ENCODE results near the gene RIMS4.

RIMS4 gene

GRCh38 chr20:44735816-44736169 lies 74.6 kb downstream of the RIMS4 start:
- CTCF ChIA-PET, result interaction anchor here (7.7 kb wide), 1 partner anchor 52 kb away, joined by 130 read pairs; no protein-coding TSS in a partner anchor
- DNase-seq, result no peak
- 100% methylated on average over 3 of the region's 4 CpGs for WGBS (ENCODE audit: insufficient coverage)
- Histone ChIP-seq H3K4me3 (ENCODE audit: control insufficient read depth in 1 of 7, extremely low read depth in 1 of 7, insufficient read depth in 4 of 7, low read depth in 2 of 7, low read length in 6 of 7) (peak overlapping the region in 1 of 7 experiments; percentile 53), H3K27ac (ENCODE audit: insufficient read depth in 1 of 2, low read depth in 1 of 2, low read length in 2 of 2, poor library complexity in 1 of 2, severe bottlenecking in 2 of 2) (no peak overlapping the region), H3K36me3 (ENCODE audit: control insufficient read depth in 4 of 4, insufficient read depth in 4 of 4, low read length in 3 of 4) (no peaks in the 10 kb centered on the region), H3K9me3 (ENCODE audit: control extremely low read depth in 1 of 5, control insufficient read depth in 4 of 5, insufficient read depth in 2 of 5, low read depth in 1 of 5, low read length in 4 of 5) (no peaks in the 10 kb centered on the region), H3K4me1 (ENCODE audit: control extremely low read depth in 1 of 4, control insufficient read depth in 4 of 4, insufficient read depth in 4 of 4, low read length in 3 of 4) (peaks cover 0 to 9% (median 4%) of the 10 kb centered on the region in 4 experiments), H3K27me3 (replicated peaks in 2 of 5; ENCODE audit: control insufficient read depth in 4 of 5, insufficient read depth in 5 of 5, low read length in 4 of 5) (no peaks in the 10 kb centered on the region)
- POLR2A ChIA-PET, result no interaction called here

GRCh38 chr20:44734938-44735337 lies 75.4 kb downstream of the RIMS4 start:
- 96% methylated on average over 2 of the region's 3 CpGs for WGBS (ENCODE audit: insufficient coverage)
- ChIA-PET CTCF (interaction anchor here (1.6 to 7.7 kb wide), 3 partner anchors 13 to 132 kb away, joined by 3 to 130 read pairs (median 8); no protein-coding TSS in a partner anchor), POLR2A (no interaction called here)
- H3K36me3 ChIP-seq (ENCODE audit: control insufficient read depth in 4 of 4, insufficient read depth in 4 of 4, low read length in 3 of 4), result no peaks in the 10 kb centered on the region
- no peak overlapping the region for H3K4me3 ChIP-seq (ENCODE audit: control insufficient read depth in 1 of 7, extremely low read depth in 1 of 7, insufficient read depth in 4 of 7, low read depth in 2 of 7, low read length in 6 of 7)
- H3K4me1 ChIP-seq (ENCODE audit: control extremely low read depth in 1 of 4, control insufficient read depth in 4 of 4, insufficient read depth in 4 of 4, low read length in 3 of 4), result peaks cover 0 to 9% (median 4%) of the 10 kb centered on the region in 4 experiments
- H3K9me3 ChIP-seq (ENCODE audit: control extremely low read depth in 1 of 5, control insufficient read depth in 4 of 5, insufficient read depth in 2 of 5, low read depth in 1 of 5, low read length in 4 of 5), result no peaks in the 10 kb centered on the region
- no peaks in the 10 kb centered on the region for H3K27me3 ChIP-seq (replicated peaks in 2 of 5; ENCODE audit: control insufficient read depth in 4 of 5, insufficient read depth in 5 of 5, low read length in 4 of 5)
- DNase-seq, result no peak
- no peak overlapping the region for H3K27ac ChIP-seq (ENCODE audit: insufficient read depth in 1 of 2, low read depth in 1 of 2, low read length in 2 of 2, poor library complexity in 1 of 2, severe bottlenecking in 2 of 2)

GRCh38 chr20:44733341-44734069 lies 76.8 kb downstream of the RIMS4 start:
- H3K4me3 ChIP-seq (ENCODE audit: control insufficient read depth in 1 of 7, extremely low read depth in 1 of 7, insufficient read depth in 4 of 7, low read depth in 2 of 7, low read length in 6 of 7), result no peak overlapping the region
- H3K4me1 ChIP-seq (ENCODE audit: control extremely low read depth in 1 of 4, control insufficient read depth in 4 of 4, insufficient read depth in 4 of 4, low read length in 3 of 4), result peaks cover 0 to 13% (median 6%) of the 10 kb centered on the region in 4 experiments
- no peak overlapping the region for H3K27ac ChIP-seq (ENCODE audit: insufficient read depth in 1 of 2, low read depth in 1 of 2, low read length in 2 of 2, poor library complexity in 1 of 2, severe bottlenecking in 2 of 2)
- H3K9me3 ChIP-seq (ENCODE audit: control extremely low read depth in 1 of 5, control insufficient read depth in 4 of 5, insufficient read depth in 2 of 5, low read depth in 1 of 5, low read length in 4 of 5), result no peaks in the 10 kb centered on the region
- peak; percentile 60 to 83 (median 76) for DNase-seq
- no peaks in the 10 kb centered on the region for H3K36me3 ChIP-seq (ENCODE audit: control insufficient read depth in 4 of 4, insufficient read depth in 4 of 4, low read length in 3 of 4)
- POLR2A ChIA-PET, result no interaction called here
- WGBS (ENCODE audit: insufficient coverage), result 43% methylated on average over 6 of the region's 7 CpGs
- H3K27me3 ChIP-seq (replicated peaks in 2 of 5; ENCODE audit: control insufficient read depth in 4 of 5, insufficient read depth in 5 of 5, low read length in 4 of 5), result no peaks in the 10 kb centered on the region
- CTCF ChIA-PET, result interaction anchor here (0.6 to 7.7 kb wide), 17 partner anchors 8 to 165 kb away, joined by 3 to 130 read pairs (median 4); no protein-coding TSS in a partner anchor

GRCh38 chr20:44732327-44732726 lies 78.0 kb downstream of the RIMS4 start:
- Histone ChIP-seq H3K27ac (ENCODE audit: insufficient read depth in 1 of 2, low read depth in 1 of 2, low read length in 2 of 2, poor library complexity in 1 of 2, severe bottlenecking in 2 of 2) (no peak overlapping the region), H3K9me3 (ENCODE audit: control extremely low read depth in 1 of 5, control insufficient read depth in 4 of 5, insufficient read depth in 2 of 5, low read depth in 1 of 5, low read length in 4 of 5) (no peaks in the 10 kb centered on the region), H3K4me1 (ENCODE audit: control extremely low read depth in 1 of 4, control insufficient read depth in 4 of 4, insufficient read depth in 4 of 4, low read length in 3 of 4) (peaks cover 0 to 12% (median 6%) of the 10 kb centered on the region in 4 experiments), H3K4me3 (ENCODE audit: control insufficient read depth in 1 of 7, extremely low read depth in 1 of 7, insufficient read depth in 4 of 7, low read depth in 2 of 7, low read length in 6 of 7) (no peak overlapping the region), H3K36me3 (ENCODE audit: control insufficient read depth in 4 of 4, insufficient read depth in 4 of 4, low read length in 3 of 4) (no peaks in the 10 kb centered on the region), H3K27me3 (replicated peaks in 2 of 5; ENCODE audit: control insufficient read depth in 4 of 5, insufficient read depth in 5 of 5, low read length in 4 of 5) (no peaks in the 10 kb centered on the region)
- DNase-seq, result no peak
- ChIA-PET POLR2A (no interaction called here), CTCF (interaction anchor here (1.3 to 7.7 kb wide), 11 partner anchors 11 to 135 kb away, joined by 3 to 130 read pairs (median 7); no protein-coding TSS in a partner anchor)
- WGBS (ENCODE audit: insufficient coverage), result 80% methylated on average over 5 of the region's 6 CpGs

GRCh38 chr20:44731657-44732056 lies 78.7 kb downstream of the RIMS4 start:
- WGBS (ENCODE audit: insufficient coverage), result 97% methylated on average over 6 of the region's 8 CpGs
- no peaks in the 10 kb centered on the region for H3K27me3 ChIP-seq (replicated peaks in 2 of 5; ENCODE audit: control insufficient read depth in 4 of 5, insufficient read depth in 5 of 5, low read length in 4 of 5)
- peaks cover 0 to 12% (median 6%) of the 10 kb centered on the region in 4 experiments for H3K4me1 ChIP-seq (ENCODE audit: control extremely low read depth in 1 of 4, control insufficient read depth in 4 of 4, insufficient read depth in 4 of 4, low read length in 3 of 4)
- ChIA-PET CTCF (interaction anchor here (0.6 to 7.7 kb wide), 11 partner anchors 10 to 98 kb away, joined by 3 to 130 read pairs (median 6); no protein-coding TSS in a partner anchor), POLR2A (no interaction called here)
- H3K27ac ChIP-seq (ENCODE audit: insufficient read depth in 1 of 2, low read depth in 1 of 2, low read length in 2 of 2, poor library complexity in 1 of 2, severe bottlenecking in 2 of 2), result no peak overlapping the region
- H3K36me3 ChIP-seq (ENCODE audit: control insufficient read depth in 4 of 4, insufficient read depth in 4 of 4, low read length in 3 of 4), result no peaks in the 10 kb centered on the region
- no peak overlapping the region for H3K4me3 ChIP-seq (ENCODE audit: control insufficient read depth in 1 of 7, extremely low read depth in 1 of 7, insufficient read depth in 4 of 7, low read depth in 2 of 7, low read length in 6 of 7)
- no peak for DNase-seq
- no peaks in the 10 kb centered on the region for H3K9me3 ChIP-seq (ENCODE audit: control extremely low read depth in 1 of 5, control insufficient read depth in 4 of 5, insufficient read depth in 2 of 5, low read depth in 1 of 5, low read length in 4 of 5)

GRCh38 chr20:44730441-44730840 lies 79.9 kb downstream of the RIMS4 start:
- ChIA-PET CTCF (interaction anchor here (1.0 to 7.7 kb wide), 6 partner anchors 9 to 80 kb away, joined by 3 to 130 read pairs (median 4); no protein-coding TSS in a partner anchor), POLR2A (no interaction called here)
- DNase-seq, result no peak
- H3K4me1 ChIP-seq (ENCODE audit: control extremely low read depth in 1 of 4, control insufficient read depth in 4 of 4, insufficient read depth in 4 of 4, low read length in 3 of 4), result peaks cover 0 to 9% (median 2%) of the 10 kb centered on the region in 4 experiments
- no CpG with 5 or more reads among the region's 2 CpGs for WGBS (ENCODE audit: insufficient coverage)
- H3K27me3 ChIP-seq (replicated peaks in 2 of 5; ENCODE audit: control insufficient read depth in 4 of 5, insufficient read depth in 5 of 5, low read length in 4 of 5), result no peaks in the 10 kb centered on the region
- H3K27ac ChIP-seq (ENCODE audit: insufficient read depth in 1 of 2, low read depth in 1 of 2, low read length in 2 of 2, poor library complexity in 1 of 2, severe bottlenecking in 2 of 2), result no peak overlapping the region
- no peaks in the 10 kb centered on the region for H3K9me3 ChIP-seq (ENCODE audit: control extremely low read depth in 1 of 5, control insufficient read depth in 4 of 5, insufficient read depth in 2 of 5, low read depth in 1 of 5, low read length in 4 of 5)
- H3K36me3 ChIP-seq (ENCODE audit: control insufficient read depth in 4 of 4, insufficient read depth in 4 of 4, low read length in 3 of 4), result no peaks in the 10 kb centered on the region
- H3K4me3 ChIP-seq (ENCODE audit: control insufficient read depth in 1 of 7, extremely low read depth in 1 of 7, insufficient read depth in 4 of 7, low read depth in 2 of 7, low read length in 6 of 7), result no peak overlapping the region

- Histone ChIP-seq H3K4me3 (ENCODE audit: control insufficient read depth in 1 of 7, extremely low read depth in 1 of 7, insufficient read depth in 4 of 7, low read depth in 2 of 7, low read length in 6 of 7) (no peak overlapping the region), H3K4me1 (ENCODE audit: control extremely low read depth in 1 of 4, control insufficient read depth in 4 of 4, insufficient read depth in 4 of 4, low read length in 3 of 4) (peaks cover 0 to 9% (median 2%) of the 10 kb centered on the region in 4 experiments), H3K27ac (ENCODE audit: insufficient read depth in 1 of 2, low read depth in 1 of 2, low read length in 2 of 2, poor library complexity in 1 of 2, severe bottlenecking in 2 of 2) (no peak overlapping the region), H3K9me3 (ENCODE audit: control extremely low read depth in 1 of 5, control insufficient read depth in 4 of 5, insufficient read depth in 2 of 5, low read depth in 1 of 5, low read length in 4 of 5) (no peaks in the 10 kb centered on the region), H3K36me3 (ENCODE audit: control insufficient read depth in 4 of 4, insufficient read depth in 4 of 4, low read length in 3 of 4) (no peaks in the 10 kb centered on the region), H3K27me3 (replicated peaks in 2 of 5; ENCODE audit: control insufficient read depth in 4 of 5, insufficient read depth in 5 of 5, low read length in 4 of 5) (no peaks in the 10 kb centered on the region)
- ChIA-PET CTCF (interaction anchor here (1.0 to 7.7 kb wide), 3 partner anchors 40 to 514 kb away, joined by 3 to 130 read pairs (median 3); no protein-coding TSS in a partner anchor), POLR2A (no interaction called here)
- DNase-seq, result peak; percentile 44 to 76 (median 73)
- WGBS (ENCODE audit: insufficient coverage), result 25% methylated on average over 7 of the region's 9 CpGs
These were observed 81.4 kb downstream of the RIMS4 start for GRCh38 chr20:44728801-44729443.
